HG02610 (cell line): Measurements from ENCODE around the gene HSDL2.

Source experiments
- ATAC-seq: cut with Tn5 transposase; IDR thresholded peaks from one replicate; pipeline ENCODE4 v1.9.1; 2021; ENCODE audit warnings: mild to moderate bottlenecking, moderate library complexity; ENCODE audit not compliant: unreplicated experiment

Gene HSDL2

DNA sequence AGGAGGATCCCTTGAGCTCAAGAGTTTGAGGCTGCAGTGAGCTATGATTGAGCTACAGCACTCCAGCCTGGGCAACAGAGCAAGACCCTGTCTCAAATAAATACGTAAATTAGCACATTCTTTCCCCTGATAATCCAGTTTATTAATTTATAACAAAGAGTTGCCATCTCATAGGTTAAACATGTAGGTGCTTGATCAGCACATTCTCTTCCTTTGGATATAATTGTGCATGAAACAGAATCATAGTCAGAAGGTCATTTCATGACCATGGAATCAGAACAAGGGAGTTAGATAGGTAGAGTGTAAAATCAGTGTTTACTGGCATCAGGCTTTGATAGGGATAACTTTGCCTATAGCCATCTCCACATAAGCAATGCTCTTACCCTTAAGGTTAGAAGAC is 63.7 kb downstream of the HSDL2 start:
- ATAC-seq: no peak

DNA sequence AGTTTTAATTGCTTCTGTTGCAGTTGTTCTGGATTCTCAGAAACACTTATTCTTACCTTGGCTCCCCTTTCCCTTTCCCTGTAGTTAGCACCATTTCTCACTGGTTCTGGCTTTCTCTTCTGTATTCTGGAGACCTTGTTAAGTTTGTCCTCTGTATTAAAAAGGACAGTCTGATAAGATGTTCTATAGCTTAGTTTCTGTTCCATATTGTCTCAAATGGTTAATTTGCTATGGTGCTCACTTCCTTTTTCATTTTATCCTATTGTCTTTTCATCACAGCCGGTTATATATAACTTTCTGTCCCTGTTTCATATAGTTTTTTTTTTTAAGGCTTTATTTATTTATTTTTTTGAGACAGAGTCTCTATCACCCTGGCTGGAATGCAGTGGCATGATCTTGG is 65.3 kb downstream of the HSDL2 start:
- ATAC-seq: no peak

DNA sequence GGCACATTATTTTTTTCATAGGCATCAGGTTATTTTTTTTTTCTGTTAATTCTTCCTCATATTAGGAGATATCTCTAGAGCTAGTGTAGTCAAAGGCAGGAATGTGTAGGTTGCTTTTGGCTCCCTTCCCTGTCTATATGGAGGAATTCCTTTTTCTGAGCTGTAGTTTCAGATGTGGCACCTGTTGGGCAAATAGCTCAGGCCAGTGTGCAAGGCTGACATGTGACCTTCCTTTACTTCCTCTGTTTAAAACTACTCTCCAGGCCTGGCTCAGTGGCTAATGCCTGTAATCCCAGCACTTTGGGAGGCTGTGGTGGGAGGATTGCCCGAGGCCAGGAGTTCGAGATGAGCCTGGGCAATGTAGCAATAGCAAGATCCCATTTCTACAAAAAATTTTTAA is 66.2 kb downstream of the HSDL2 start:
- ATAC-seq: no peak

DNA sequence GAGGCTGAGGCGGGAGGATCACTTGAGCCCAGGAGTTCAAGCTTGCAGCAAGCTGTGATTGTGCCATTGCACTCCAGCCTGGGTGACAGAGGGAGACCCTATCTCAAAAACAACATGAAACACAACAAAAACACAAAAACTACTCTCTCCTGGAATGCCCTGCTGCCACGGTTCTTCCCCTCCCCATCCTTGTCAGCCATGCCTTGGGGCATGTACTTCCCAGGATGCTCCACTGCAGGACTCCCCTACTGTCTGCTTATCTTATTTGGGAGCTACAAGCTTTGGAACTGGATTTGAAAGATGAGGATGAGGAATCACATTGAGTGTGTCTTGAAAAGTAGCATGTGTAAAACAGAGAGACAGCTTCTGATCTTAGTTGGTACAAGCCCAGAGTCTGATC is 66.6 kb downstream of the HSDL2 start:
- no peak for ATAC-seq

DNA sequence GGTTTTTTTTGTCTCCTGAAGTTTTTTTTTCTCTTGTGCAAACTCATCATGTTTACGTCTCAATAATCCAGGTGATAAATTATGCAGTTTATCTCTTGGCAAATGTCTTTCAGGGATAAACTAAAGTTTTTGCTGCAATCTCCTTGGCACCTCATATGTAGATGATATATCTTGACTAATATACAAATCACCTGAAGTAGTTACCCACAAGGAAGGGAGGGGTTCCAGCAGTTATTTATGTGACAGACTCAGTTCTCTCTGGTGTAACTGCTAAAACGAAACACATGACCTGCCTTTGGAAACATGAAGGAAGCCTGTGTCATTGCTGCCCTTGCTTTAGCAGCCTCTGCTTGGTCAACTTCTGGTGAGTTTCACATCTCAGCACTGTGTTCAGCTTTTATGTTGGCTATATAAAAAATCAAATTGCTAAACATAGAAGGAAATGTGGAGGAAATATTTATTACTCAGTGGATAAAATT is 67.4 kb downstream of the HSDL2 start:
- no peak for ATAC-seq

DNA sequence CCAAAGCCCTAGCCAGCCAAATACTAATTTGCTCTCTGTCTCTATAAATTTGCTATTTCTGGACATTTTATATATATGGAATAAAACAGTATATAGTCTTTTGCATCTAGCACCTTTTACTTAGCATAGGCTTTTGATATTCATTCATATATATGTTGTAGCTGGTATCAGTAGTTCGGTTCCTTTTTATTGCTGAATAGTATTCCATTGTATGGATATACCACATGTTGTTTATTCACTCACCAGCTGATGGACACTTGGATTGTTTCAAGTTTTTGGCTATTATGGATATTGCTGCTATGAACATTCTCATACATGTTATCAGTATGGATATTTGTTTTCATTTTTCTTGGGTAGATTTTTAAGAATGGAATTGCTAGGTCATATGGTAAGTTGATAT is 82.9 kb downstream of the HSDL2 start:
- ATAC-seq: no peak

DNA sequence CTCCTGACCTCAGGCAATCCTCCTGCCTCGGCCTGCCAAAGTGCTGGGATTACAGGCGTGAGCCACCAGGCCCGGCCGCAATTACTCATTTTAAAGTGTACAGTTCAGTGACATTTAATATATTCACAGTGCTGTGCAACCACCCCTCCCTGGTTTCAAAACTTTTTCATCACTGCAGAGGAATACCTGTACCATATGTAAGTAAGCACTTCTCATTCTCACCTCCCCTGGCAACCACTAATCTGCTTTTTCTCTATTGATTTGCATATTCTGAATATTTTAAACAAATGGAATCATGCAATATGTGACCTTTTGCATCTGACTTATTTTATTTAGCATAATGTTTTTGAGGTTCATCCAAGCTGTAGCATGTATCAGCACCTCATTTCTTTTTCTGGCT is 85.4 kb downstream of the HSDL2 start:
- no peak for ATAC-seq

DNA sequence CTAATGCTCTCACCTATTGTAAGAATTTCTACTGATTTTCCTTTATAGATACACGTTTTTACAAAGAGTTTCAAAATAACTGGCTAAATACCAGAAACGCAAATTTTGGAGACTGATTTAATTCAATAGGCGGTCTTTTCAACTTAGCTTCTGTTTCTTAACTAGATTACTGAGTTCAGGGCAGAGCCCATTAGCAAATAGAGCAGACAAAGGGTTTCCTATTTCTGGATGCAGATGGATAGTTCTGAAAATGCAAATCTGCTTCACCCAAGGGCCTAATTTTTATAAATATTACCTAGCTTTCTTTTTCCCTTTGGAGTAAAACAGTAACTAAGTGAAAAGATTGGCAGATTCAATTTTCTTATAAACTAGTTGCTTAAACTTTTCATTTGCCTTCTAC is 93.1 kb downstream of the HSDL2 start:
- no peak for ATAC-seq

DNA sequence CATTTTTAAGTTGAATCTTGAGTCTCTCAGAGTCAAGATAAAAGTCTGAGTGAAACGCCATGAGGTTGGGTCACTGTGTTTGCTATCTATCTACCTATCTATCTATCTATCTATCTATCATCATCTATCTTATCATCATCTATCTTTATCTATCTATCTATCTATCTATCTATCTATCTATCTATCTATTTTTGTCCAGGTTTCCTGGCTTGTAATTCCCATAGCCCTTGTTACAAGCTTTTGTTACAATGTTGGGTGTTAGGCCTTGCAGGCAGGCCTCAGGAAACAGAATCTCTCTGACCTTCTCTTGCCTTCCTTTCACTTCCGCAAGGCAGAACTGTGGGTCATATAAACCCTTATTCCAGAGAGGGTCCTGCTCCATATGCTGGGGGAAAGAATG is 94.1 kb downstream of the HSDL2 start:
- ATAC-seq: no peak

DNA sequence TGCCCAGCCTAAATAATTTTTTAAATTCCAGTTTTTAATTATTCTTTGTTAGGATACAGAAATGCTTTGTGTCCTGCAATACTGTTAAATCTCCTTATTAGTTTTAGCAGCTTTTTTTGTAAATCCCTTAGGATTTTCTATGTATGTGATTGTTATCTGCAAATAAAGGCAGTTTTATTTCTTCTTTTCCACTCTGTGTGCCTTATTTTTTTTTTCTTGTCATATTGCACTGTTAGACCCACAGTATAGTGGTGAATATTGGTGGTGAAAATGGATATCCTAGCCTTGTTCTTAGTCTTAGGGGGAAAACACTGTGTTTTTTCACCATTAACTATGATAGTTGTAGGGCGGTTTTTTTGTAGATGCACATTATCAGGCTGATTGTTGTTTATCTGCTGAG is 95.4 kb downstream of the HSDL2 start:
- ATAC-seq: no peak

DNA sequence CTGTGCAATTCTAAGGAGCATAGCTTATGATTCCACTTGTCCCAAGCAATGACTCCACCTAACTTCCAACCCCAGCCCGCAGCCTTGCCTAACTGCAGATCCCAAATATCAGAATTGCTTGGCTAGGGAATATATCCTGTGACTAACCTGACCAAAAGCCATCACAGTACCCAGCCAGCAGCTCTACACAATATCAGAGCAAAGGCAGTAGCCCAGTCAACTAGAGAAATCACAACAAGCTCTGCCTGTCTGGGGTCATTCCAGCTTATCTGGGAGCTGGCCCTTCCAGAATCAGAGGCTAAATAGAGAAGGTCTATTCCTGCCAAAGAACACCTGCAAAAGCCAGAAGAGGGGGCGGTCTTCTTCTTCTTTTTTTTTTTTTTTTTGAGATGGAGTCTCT is 97.4 kb downstream of the HSDL2 start:
- no peak for ATAC-seq

DNA sequence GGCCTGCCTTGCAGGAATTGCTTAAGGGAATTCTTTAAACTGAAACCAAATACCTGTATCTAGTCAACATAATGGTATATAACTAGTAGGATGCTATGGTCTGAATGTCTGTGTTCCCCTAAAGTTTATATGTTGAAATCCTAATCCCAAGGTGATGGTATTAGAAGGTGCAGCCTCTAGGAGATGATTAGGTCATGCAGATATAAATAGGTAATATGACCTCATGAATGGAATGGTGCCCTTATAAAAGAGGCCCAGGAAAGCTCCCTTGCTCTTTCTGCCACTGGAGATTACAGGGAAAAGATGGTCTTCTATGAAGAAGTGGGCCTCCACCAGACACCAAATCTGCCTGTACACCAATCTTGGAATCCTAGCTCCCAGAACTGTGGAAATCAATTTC is 99.3 kb downstream of the HSDL2 start:
- ATAC-seq: no peak

DNA sequence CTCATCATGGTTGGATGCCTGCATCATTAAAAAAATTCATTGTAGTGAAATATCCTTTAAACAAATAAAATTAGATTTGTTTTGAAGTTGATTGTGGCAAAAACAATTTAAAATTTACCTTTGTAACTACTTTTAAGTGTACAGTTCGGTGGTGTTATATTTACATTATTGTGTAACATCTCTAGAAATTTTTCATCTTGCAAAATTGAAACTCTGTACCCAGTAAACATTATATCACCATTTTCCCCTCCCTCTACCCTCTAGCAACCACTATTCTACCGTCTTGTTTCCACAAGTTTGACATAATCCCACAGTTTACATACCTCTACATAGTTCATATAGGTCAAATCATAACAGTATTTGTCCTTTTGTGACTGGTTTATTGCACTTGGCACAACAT is 104.7 kb downstream of the HSDL2 start:
- ATAC-seq: no peak

DNA sequence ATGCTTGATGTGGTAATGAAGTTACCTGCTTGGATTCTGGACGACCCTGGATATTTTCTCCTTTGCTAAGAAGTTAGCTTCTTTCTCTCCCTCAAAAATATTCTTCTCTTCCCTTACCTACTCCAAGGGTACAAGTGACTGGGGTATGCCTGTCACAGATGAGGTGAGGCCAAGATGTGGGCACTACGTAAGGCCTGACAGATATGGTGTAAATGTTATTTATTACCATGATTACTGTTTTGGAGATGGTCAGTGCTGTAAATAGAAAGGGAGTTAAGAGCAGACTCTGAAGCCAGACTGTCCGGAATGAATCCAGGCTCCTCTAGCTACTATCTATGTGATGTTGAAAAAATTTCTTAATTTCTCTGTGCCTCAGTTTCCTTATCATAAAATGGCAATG is 105.7 kb downstream of the HSDL2 start:
- ATAC-seq: no peak

DNA sequence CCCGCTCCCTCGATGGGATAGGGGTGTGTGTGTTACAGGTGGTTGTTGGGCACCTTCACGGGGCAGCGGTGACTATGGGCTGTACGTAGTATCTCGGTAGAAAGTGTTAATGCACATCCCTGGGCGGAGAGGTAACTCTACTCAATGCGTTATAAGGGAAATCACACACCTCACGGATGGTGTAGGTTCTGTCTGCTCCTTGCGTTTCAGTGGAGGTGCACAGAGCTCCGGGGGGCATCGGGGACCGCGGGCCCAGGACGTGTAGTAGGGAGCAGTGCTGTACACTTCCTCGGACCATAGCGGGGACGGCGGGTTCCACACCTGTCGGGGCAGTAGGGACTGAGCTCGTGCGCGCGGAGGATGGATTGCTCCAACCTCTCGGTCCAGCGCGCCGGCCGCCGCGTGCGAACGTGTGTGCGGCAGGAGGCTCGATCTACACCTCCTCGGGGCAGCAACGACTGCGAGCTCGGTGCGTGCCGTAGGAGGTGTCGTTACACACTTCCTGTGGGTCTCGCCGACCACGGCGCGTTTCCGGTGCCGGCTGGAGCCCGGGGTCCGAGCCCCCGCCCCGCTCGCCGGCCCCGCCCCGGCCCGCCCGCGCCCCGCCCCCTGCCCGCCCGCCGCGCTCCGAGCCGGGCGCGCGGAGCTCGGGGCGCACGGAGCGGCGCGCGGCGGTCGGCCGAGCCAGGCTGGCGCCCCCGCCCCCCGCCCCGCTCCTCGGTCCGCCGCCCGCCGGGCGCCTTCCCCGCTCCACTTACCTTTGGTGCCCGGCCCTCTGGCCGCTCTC is 106.5 kb downstream of the HSDL2 start, which contains the start of gene KIAA1958:
TSS of gene KIAA1958 (plus strand) at position 607 of the 787 bp plus-strand sequence. CDS start 87,254 bp downstream, outside the sequence.
- peak; percentile 93 for ATAC-seq

DNA sequence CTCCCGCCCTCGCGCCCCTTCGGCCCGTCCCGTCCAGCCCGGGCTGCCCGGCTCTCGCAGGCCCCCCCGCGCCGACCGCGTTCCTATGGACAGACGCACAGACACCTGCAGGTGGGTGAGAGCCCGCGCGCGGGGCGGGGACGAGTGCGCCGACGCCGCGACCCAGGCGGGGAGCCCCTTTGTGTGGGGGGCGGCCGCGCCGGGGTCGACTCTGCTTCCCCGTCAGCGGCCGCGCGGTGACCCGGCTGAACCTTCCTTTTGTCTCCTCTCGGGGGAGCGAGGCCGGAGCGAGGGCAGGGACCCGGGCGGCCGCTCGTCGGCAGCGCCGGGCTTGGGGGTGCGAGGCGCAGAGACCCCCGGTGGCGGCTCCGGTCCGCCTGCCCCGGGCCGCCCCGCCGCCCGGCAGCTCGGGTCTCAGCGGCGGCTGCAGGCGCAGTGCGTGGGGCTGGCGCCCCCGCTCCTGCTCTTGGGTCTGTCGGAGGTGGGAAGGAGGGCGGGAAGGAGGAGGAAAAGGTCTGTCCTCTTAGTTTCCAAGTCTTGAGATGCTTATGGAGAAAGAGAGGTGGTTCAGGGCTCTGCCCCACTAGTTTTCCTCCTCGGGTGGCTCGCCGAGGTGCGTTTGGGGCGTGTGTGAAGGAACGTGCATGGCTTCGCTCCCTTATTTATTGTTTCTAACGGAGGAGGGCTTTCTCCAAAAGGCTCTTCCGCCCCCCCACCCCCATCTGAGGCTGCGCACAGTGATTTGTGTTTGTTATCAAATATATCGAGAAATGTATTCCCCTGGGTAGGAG is 107.3 kb downstream of the HSDL2 start:
- peak; percentile 42 for ATAC-seq

DNA sequence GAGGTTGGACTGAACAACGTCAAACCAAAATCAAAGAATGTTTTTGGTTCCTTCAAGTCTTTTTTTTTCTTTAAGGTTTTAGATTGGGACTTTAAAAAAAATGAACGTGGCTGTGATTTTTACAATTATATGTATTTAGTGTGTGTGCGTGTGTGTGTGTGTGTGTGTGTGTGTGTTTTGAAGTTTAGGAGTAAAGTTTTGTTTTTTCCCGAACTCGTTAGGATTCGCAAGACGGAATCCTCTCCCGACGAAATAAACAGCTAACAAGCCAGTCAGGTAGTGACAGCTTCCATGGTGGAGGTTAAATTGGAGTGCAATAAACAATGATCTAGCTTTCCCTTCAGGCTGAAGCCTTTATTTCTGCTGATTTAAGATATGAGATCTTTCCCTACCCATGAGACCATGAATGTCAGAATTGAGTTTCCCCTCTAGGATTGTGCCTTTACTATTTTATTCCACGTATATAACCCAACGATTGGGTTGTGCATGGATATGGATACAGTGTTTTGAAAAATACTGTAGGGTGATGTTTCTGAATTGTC is 108.0 kb downstream of the HSDL2 start:
- ATAC-seq: no peak

DNA sequence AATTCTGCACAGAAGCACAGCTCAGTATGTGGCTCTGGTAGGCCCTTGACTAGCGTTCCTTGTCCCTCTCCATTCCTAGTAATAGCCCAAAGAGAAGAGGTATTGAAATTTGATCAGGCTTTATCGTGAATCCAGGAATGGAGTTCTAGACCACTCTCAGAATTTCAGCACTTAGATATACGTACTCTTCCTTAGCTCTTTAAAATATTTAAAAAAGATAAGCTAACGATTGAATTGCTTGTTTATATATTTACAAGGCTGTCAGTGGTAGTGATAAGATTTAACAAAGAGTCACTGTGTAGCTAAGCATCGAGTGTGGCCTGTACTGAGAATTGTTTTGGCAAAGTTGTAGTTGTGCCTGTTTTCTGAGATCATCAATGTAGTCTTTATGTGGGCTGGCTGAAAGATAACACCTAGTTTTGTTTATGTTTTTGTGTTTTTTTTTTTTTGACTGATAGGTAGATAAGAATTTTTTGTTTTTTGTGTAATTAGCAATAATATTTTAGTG is 109.2 kb downstream of the HSDL2 start:
- ATAC-seq: no peak

DNA sequence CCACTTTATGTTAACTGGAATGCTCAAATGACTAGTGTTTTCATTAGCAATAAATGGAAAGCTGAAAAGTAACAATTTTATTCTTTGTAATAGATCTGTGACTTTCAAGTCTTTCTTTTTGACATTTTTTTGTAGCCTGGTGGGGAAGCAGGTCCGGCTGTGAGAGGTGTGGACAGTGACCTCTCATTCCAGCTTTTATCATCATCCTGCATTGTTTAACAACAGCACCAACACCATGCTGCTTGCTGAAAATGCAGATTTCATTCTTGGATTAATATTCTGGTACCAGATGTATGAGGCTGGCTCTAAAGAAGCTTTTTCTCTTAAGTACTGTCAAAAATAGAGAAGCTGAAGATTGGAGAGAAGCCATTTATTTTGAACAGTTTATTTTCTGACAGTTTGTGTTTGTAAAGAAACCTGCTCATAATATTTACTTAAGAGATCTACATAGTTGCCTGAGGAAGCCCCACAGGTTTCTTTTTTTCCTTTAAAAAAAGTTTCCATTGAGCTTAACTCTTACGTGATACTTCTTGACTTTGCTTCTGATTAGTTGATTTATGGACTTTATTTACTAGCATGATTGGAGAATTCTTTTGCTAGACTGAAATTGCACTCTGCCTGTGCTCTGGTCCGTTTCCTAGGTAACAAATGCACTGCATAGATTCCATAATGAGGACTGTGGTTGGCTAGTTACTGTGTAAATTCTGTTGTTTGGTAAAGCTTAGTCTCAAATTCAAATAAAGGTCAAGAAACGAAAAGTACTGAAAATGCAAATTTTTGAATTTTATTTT is 110.2 kb downstream of the HSDL2 start:
- ATAC-seq: no peak

DNA sequence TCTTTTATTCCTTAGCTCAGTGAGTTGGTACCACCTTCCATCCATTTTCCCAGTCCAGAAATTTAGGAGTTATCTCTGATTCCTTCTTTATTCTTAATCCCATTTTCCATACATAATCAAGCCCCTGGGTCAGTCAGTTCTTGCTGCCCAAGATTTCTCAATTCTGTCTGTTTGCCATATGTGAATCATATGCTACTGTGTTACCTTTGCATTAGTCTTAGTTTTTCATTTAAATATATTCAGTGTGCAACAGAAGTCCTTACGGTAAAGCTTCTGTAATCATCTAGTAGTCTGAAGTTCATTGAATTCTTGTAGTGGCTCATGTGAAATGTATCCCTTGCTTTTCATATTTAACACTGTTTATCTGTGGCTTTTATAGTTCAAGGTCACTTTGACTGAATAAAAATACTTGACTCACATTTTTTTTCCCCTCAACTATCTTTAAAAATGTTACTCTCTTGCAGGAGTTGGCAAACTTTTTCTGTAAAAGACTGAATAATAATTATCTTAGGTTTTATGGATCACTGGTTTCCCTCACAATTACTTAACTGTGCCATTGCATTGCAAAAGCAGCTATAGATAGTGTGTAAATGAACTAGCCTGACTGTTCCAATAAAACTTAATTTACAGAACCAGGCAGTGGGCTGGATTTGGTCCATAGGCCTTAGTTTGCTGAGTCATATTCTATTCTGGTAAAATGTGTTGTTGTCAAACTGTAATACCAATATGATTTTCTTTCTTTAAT is 113.7 kb downstream of the HSDL2 start:
- no peak for ATAC-seq
